GM18526 (cell line): ENCODE data around the gene LRRC34.
A peak's percentile ranks its signal among the peaks of the same experiment; 100 is the strongest.

Experiments
- POLR2A ChIP-seq: IDR thresholded peaks from 3 replicates; pipeline ENCODE4 v1.6.1; 2011; ENCODE audit not compliant: insufficient read length; ENCODE audit errors: extremely low read depth

LRRC34 gene

DNA sequence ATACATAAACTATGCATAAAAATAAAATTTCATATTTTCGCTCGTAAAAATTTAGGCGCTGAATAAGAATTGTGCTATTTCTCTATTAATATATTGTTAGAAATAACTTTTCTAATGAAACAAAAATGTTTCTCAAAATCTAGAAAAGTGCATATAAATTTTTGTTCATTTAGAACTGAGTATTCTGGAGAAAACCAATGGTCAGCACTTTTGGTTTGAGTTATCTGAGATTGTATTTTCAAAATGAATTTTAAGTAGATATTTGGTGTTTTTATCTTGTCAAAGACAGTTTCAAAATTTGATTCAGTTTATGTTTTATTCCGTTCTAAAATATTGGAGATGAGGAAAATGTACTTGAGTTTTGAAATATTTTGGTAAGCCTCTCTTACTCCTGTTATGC, 25.6 kb downstream of the LRRC34 start:
- no peak for TF ChIP-seq POLR2A

DNA sequence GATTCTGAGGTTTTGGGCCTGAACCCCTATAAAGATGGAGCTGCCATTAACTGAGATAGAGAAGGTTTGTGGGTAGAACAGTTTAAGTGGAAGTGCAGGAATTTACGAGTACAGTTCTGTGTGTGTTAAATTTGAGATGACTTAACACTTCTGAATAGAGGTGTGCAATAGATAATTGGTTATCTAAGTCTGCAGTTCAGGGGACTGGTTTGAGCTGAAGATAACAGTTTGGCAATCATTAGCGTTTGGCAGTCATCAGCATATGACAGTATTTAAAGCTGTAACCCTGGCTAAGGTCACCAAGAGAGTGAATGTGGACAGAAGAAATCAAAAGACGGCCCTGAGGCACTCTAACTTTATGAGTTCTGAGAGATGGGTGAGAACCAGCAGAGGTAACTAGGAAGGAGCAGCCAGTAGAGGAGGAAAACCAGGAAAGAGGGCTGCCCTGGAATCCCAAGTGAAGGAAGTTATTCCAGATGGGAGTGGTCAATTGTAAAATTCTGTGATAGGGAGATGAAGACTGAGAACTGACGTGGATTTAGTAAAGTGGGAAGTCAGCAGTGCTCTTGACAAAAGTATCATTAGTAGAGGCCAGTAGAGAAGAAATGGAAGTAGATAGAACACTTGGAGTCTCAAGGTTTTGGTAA, 31.4 kb downstream of the LRRC34 start:
- no peak for TF ChIP-seq POLR2A

DNA sequence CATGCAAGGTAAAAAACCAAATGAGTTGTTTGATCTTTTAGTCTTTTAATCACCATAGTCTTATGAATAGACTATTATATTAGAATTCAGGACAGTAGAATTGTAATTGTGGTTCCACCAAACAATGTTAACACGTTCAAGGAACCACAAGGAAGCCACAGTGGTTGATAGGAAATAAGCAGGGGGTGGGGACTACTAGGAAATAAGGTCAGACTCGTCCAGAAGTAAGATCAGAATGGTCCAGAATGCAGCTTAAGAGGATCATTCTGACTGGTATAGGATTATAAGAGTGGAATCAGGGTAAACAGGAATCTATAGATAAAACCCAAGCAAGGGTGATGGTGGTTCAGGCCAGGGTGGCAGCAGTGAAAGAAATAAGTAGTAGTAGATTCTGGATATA, 32.0 kb downstream of the LRRC34 start:
- no peak for TF ChIP-seq POLR2A

DNA sequence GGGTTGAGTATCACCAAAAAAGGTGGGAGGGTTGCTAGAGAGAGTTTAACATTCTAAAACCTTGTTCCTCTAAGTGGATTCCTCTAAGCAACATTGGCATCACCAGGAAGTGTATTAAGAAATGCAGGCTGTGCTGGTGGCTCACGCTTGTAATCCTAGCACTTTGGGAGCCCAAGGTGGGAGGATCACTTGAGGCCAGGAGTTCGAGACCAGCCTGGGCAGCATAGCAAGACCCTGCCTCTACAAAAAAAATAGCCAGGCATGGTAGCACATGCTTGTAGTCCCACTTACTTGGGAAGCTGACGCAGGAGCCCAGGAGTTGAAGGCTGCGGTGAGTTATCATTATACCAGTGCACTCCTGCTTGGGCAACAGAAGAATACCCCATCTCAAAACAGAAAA, 34.9 kb downstream of the LRRC34 start:
- TF ChIP-seq POLR2A, result no peak

DNA sequence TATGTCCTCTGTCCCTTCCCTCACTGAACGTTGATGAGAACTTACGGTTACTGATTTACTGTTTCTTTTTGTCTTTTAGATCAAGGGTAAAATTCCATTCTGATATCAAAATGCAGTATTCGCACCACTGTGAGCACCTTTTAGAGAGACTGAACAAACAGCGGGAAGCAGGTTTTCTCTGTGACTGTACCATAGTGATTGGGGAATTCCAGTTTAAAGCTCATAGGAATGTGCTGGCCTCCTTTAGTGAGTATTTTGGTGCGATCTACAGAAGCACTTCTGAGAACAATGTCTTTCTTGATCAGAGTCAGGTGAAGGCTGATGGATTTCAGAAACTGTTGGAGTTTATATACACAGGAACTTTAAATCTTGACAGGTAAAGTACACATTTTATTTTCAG, 38.5 kb downstream of the LRRC34 start:
- no peak for TF ChIP-seq POLR2A

DNA sequence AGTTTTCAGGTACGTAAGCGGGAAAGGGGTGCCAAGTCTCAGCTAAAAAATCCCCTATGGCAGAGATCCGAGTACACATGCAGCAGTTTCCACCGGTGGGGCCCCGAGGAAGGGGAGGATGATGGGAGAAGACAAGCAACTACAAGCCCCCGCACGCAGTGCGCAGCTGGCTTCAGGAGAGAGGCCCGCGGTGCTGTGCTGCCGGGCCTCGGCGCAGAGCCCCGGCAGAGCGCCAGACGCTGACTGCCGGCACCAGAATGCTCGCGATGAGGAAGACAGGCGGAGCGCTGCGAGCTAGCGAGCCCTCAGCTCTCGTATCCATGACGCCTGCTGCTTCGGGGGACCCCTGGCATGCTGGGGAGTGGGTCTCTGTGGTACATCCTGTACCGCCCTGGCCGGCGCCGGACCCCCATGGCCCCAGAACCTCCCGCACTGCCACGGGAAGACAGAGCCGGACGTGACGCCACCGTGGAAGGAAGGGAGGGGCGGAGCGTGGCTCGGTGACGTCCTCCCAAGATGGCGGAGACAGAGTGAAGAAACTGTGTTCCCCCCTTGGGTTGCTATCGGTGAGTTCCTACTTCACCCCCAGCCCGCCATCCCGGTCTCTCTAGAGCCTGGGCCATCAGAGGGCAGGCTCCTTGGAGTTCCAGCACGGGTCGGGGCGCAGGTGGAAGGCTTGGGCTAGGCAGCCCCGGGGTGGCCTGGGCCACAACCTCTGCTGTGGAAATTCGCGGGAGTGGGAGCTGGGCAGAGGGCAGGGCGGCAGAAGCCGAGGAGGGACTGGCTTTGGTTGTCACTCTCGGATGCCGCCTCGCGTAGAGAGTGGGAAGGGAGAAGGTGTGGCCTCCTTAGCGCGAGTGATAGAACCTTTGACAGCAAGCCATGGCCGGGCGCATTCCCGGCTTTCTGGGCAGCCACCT, 39.5 kb downstream of the LRRC34 start, which contains the start of gene MYNN:
MYNN (plus strand) TSS at position 500 of the 920 bp plus-strand sequence. CDS start 900 bp downstream, outside the sequence.
- TF ChIP-seq POLR2A, result peak; percentile 98

DNA sequence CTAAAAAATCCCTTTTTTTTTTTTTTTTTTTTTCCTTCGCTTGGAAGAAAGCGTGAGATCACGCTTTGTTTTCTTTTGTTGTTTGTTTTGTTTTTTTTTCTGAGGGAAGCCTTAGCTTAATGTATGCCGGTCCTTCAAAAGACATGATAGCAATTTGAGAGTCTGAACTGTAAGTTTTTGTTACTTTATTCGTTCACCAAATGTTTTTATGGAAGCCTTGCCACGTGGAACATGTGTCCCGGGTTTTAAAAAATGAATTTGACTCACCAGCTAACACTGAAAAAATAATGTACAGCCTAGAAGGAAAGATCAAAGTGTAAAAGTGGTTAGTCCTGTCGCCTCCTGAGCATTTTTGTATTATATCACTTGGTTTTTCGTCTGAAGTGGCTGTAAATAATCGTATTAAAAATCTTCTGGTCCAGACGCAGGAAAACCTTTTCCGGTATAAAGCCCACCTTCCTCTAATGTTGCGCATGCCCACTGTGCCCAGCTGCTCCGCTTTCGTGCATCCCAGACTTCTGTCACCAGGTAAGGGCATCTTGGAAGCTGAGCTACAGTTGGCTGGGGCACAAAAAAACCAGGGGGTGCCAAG, 40.3 kb downstream of the LRRC34 start:
- TF ChIP-seq POLR2A, result no peak

DNA sequence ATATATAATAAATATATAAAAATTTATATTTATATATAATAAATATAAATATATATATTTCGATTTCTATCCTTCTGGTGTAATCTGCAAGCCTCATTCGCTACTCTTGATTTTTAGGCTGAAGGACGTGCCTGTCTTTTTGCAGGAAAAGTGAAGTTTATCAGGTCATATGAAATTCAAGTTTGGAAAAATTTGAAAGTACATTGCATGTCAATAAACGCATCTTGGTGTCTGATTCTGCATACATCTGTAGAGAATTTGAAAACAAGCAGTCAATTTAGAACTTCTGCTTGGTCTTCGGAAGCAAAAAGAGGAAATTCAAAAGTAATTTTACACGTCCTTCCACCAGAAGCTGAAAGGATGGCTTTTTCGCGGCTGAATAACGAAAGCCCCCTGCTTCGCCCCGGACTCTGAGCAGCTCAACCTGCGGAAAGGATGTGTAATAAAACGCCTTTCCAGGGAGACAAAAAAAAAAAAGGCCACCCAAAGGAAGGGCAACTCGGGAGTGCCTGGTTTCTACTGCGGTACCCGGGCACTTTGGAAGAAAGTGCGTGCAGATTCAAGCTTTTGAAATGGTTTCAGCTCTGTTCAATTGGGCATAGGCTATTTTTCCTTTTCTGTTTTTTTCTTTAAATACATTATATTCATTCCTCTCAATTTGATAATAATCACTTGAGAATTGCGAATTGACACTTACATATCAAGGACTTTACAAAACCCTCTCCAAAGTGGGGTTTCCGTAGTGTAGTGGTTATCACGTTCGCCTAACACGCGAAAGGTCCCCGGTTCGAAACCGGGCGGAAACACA, 41.0 kb downstream of the LRRC34 start:
- no peak for TF ChIP-seq POLR2A

DNA sequence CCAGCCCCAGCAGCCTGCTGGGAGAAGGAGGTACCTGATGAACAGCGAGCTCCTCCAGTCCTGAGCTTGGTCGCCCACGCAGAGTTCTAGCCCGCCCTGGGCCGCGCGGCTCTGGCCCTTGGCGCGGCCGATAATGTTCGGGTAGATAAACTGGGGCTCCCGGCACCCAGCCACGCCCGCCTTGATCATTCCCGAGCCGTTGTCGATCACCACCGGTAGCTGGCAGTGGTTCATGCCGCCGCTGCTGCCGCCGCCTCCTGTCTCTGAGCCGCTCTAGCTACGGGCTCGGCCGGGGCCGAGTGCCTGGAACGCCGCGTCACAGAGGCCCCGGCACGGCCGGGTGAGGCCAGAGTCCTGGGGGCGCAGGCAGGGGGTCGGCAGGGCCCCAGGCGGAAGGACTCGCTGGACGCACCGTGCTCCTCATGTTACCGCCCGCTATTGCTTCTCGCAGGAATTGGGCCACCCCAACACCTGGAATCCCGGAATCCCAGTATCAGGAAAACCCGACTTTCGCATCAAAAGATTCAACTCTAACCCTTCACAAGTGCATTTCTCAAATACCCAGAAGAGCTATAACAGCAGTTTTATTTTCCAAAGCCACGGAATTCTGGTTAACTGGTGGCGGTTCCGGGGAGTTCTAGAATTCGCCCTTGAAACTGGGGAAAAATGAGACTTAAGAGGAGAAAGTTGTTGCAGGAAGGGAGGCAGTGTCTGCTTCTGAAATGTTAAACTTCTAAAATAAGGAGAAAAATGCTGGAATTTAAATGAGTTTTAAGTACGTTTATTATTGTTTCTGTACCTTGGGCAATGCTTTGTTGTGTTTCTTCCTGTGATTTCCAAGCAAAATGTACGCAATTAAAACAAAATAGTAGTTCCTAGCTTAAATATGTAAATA, 43.2 kb downstream of the LRRC34 start, which contains the start of gene ACTRT3:
ACTRT3 (minus strand) TSS at position 275 of the 895 bp plus-strand sequence; CDS start at position 234, 41 bp downstream.
- peak; percentile 26 for TF ChIP-seq POLR2A

DNA sequence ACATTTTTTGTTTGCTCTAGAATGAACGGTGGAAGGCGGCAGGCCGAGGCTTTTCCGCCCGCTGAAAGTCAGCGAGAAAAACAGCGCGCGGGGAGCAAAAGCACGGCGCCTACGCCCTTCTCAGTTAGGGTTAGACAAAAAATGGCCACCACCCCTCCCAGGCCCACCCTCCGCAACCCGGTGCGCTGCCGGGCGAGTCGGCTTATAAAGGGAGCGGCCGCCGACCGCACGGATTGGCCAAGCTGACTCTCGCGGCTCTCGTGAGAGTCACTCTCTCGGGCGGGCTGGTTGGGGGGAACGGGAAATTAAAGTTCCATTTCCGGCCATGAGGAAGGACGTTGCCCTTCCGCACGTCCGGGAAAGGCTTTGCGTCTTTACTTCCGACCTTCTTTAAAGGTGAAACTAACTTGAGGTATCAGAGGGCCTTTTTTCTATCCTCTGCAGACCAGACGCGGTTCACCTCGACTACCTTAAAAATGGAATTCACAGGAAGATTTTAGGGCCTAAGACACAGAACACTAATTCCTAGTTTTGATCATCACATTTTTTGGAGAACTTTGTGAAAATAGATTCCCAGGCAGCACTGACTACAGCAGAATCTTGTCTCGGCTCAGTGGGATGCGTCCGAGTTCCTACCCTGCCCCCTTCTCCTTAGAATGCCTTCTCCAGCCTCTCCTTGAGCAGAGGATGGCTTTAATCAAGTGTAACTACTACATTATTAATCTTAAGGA, 47.7 kb downstream of the LRRC34 start, which contains the start of gene TERC:
TERC (minus strand) TSS at position 179 of the 731 bp plus-strand sequence.
- TF ChIP-seq POLR2A, result peak; percentile 91

DNA sequence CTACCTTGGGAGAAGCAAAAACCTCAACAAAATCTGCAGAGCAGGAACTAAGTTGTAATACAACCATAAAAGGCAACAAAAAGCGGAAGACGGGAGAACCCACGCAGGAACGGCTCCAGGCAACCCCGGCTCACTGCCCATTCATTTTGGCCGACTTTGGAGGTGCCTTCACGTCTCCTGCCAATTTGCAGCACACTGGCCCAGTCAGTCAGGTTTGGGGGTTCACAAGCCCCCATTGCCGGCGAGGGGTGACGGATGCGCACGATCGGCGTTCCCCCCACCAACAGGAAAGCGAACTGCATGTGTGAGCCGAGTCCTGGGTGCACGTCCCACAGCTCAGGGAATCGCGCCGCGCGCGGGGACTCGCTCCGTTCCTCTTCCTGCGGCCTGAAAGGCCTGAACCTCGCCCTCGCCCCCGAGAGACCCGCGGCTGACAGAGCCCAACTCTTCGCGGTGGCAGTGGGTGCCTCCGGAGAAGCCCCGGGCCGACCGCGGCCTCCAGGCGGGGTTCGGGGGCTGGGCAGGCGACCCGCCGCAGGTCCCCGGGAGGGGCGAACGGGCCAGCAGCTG, 48.3 kb downstream of the LRRC34 start:
- TF ChIP-seq POLR2A, result peak; percentile 56

DNA sequence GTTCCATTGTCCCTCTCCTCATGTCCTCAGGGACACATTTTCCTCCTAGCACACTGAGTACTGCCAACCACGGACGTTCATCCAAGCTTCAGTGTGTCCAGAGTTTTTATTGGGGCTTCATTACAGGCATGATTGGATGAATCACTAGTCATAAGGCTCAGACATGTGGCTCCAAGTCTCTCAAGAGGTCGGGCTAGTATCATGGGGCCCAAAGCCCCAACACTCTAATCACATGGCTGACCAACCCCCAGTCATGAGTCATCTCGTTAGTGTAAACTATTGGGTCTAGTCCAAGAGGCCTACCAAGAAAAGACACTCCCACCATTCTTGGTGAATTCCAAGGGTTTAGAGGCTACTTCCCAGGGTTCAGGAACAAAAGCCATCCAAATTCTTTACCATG, 52.2 kb downstream of the LRRC34 start:
- TF ChIP-seq POLR2A, result no peak

DNA sequence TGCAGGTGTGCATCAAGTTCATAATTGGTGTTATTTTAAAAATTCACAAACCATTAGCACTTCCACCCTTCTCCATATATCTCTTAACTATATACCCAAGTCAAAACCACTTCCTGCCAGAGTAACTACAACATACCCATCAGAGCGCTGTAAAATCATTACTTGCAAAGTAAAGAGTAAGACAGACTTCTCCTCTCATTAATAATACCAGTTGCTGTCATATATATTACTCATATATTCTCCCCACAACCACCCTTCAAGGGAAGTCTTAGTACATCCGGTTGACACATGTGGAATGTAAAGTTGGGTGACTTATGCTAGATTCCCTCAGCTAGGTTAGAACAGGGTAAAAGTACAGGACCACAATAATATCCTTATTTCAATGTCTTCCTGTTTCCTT, 53.4 kb downstream of the LRRC34 start:
- TF ChIP-seq POLR2A, result no peak
